Right atrium auricular region (tissue), 2 donors: Measurements from ENCODE around the gene RAB3IL1. TPM values are rescaled to one million over a fixed set of nuclear protein-coding genes. Genes with fewer than 3 reads are reported as not detected.
A peak's percentile ranks its signal among the peaks of the same experiment; 100 is the strongest.

Experiments
- DNase-seq: peaks from one replicate; pipeline ENCODE4 v3.0.0-alpha.2; 2019; ENCODE audit warnings: low spot score
- H3K27ac ChIP-seq, 2 donors: fragments of 200-600 bp; sonication (generic); 1 replicate in 1 of 2; 2 replicates in 1 of 2; pipeline ENCODE4 v1.5.1; 2016 to 2019
- H3K27me3 ChIP-seq, 2 donors: fragments of 200-600 bp; sonication (generic); one replicate each; pipeline versions ENCODE4 v1.5.1 to v1.6.0; 2017 to 2019
- H3K36me3 ChIP-seq: fragments of 200-600 bp; sonication (generic); one replicate; pipeline ENCODE4 v1.5.1; 2016
- H3K4me1 ChIP-seq, 2 donors: fragments of 200-600 bp; sonication (generic); one replicate each; pipeline versions ENCODE4 v1.5.1 to v1.6.0; 2017 to 2019
- H3K4me3 ChIP-seq, 2 donors: fragments of 200-600 bp; sonication (generic); 1 replicate in 1 of 2; 2 replicates in 1 of 2; pipeline ENCODE4 v1.5.1; 2017 to 2019; ENCODE audit warnings: mild to moderate bottlenecking in 1 of 2, moderate library complexity in 1 of 2
- H3K9me3 ChIP-seq, 2 donors: fragments of 200-600 bp; sonication (generic); one replicate each; pipeline ENCODE4 v1.5.1; 2019
- CTCF ChIP-seq, 2 donors: fragments of 200-600 bp; sonication (generic); IDR thresholded peaks; one replicate each; pipeline ENCODE4 v1.5.1; 2019; ENCODE audit warnings: antibody characterized with exemption in 2 of 2
- total RNA-seq, 2 donors: library from RNA; depleted of rRNA; stranded (reverse); fragments of >200 nt; gene quantifications; one replicate each; pipeline ENCODE4 v1.1.0, GENCODE V29; 2016

Gene RAB3IL1
- total RNA-seq, 2 donors from 2014 or later: 4.3 to 16.8 TPM

GRCh38 chr11:61940466-61940865 lies 23.1 kb upstream of the RAB3IL1 start:
- Histone ChIP-seq H3K27me3 (no peaks in the 10 kb centered on the region), H3K27ac (no peak overlapping the region), H3K36me3 (no peaks in the 10 kb centered on the region), H3K4me1 (no peaks in the 10 kb centered on the region), H3K9me3 (peaks cover 0 to 19% of the 10 kb centered on the region in 2 donors), H3K4me3 (no peak overlapping the region)
- peak; percentile 13 for DNase-seq
- no peak for TF ChIP-seq CTCF (IDR thresholded peaks at IDR 0.05)

- no peak for TF ChIP-seq CTCF (IDR thresholded peaks at IDR 0.05)
- H3K27me3 ChIP-seq: no peaks in the 10 kb centered on the region
- no peaks in the 10 kb centered on the region for H3K36me3 ChIP-seq
- no peaks in the 10 kb centered on the region for H3K4me1 ChIP-seq
- no peak overlapping the region for H3K27ac ChIP-seq
- H3K9me3 ChIP-seq: peaks cover 0 to 19% of the 10 kb centered on the region in 2 donors
- DNase-seq: no peak
- H3K4me3 ChIP-seq: no peak overlapping the region
Measured at GRCh38 chr11:61935861-61936260, 18.5 kb upstream of the RAB3IL1 start.

- no peaks in the 10 kb centered on the region for H3K27me3 ChIP-seq
- H3K36me3 ChIP-seq: no peaks in the 10 kb centered on the region
- no peak for TF ChIP-seq CTCF (IDR thresholded peaks at IDR 0.05)
- H3K9me3 ChIP-seq: peaks cover 0 to 2% of the 10 kb centered on the region in 2 donors
- no peak for DNase-seq
- no peaks in the 10 kb centered on the region for H3K4me1 ChIP-seq
- no peak overlapping the region for H3K27ac ChIP-seq
- H3K4me3 ChIP-seq: no peak overlapping the region
Measured at GRCh38 chr11:61930933-61931332, 13.6 kb upstream of the RAB3IL1 start.

- no peak for TF ChIP-seq CTCF (IDR thresholded peaks at IDR 0.05)
- H3K36me3 ChIP-seq: no peaks in the 10 kb centered on the region
- H3K4me1 ChIP-seq: peaks cover 0 to 9% of the 10 kb centered on the region in 2 donors
- no peaks in the 10 kb centered on the region for H3K27me3 ChIP-seq
- no peak overlapping the region for H3K4me3 ChIP-seq
- H3K27ac ChIP-seq: no peak overlapping the region
- DNase-seq: no peak
- H3K9me3 ChIP-seq: no peaks in the 10 kb centered on the region
Measured at GRCh38 chr11:61928606-61929005, 11.2 kb upstream of the RAB3IL1 start.

- Histone ChIP-seq H3K36me3 (no peaks in the 10 kb centered on the region), H3K4me1 (peaks cover 0 to 20% of the 10 kb centered on the region in 2 donors), H3K27ac (no peak overlapping the region), H3K4me3 (no peak overlapping the region), H3K9me3 (no peaks in the 10 kb centered on the region), H3K27me3 (no peaks in the 10 kb centered on the region)
- peak; percentile 30 for DNase-seq
- no peak for TF ChIP-seq CTCF (IDR thresholded peaks at IDR 0.05)
Measured at GRCh38 chr11:61927501-61927900, 10.1 kb upstream of the RAB3IL1 start.

GRCh38 chr11:61926235-61926634 lies 8.9 kb upstream of the RAB3IL1 start:
- H3K27ac ChIP-seq: no peak overlapping the region
- H3K4me1 ChIP-seq: peaks cover 0 to 25% of the 10 kb centered on the region in 2 donors
- no peaks in the 10 kb centered on the region for H3K9me3 ChIP-seq
- no peak for DNase-seq
- H3K4me3 ChIP-seq: no peak overlapping the region
- no peaks in the 10 kb centered on the region for H3K27me3 ChIP-seq
- no peaks in the 10 kb centered on the region for H3K36me3 ChIP-seq
- no peak for TF ChIP-seq CTCF (IDR thresholded peaks at IDR 0.05)
